Neural progenitor cell (in vitro differentiated cells): ENCODE measurements around the gene SLC16A6. TPM values are rescaled to one million over a fixed set of nuclear protein-coding genes. Genes with fewer than 3 reads are reported as not detected.
"Not testable (repeated sequence)": the region's sequence is repeated elsewhere in the genome, so short reads cannot be mapped to it uniquely, and the experiment has no call there.

Experiments
- DNase-seq: peaks from one replicate; pipeline ENCODE4 v3.0.0-alpha.2; 2016; ENCODE audit warnings: low spot score
- H2AFZ ChIP-seq: fragments of 200-600 bp; sonication (generic); replicated peaks from 2 replicates; pipeline ENCODE4 v1.6.1; 2016; ENCODE audit warnings: antibody characterized with exemption
- H3F3A ChIP-seq: fragments of 200-600 bp; sonication (generic); 2 replicates; pipeline ENCODE4 v1.6.1; 2016; ENCODE audit warnings: antibody characterized with exemption, low read depth
- H3K27ac ChIP-seq: fragments of 200-600 bp; sonication (generic); 2 replicates; pipeline ENCODE4 v1.5.1; 2016; ENCODE audit warnings: mild to moderate bottlenecking
- H3K27me3 ChIP-seq: fragments of 200-600 bp; sonication (generic); 2 replicates; pipeline ENCODE4 v1.6.1; 2016; ENCODE audit warnings: mild to moderate bottlenecking, moderate library complexity
- H3K36me3 ChIP-seq: fragments of 200-600 bp; sonication (generic); 2 replicates; pipeline ENCODE4 v1.5.1; 2016
- H3K4me1 ChIP-seq: fragments of 200-600 bp; sonication (generic); 2 replicates; pipeline ENCODE4 v1.6.1; 2016; ENCODE audit warnings: mixed run types
- H3K4me2 ChIP-seq: fragments of 200-600 bp; sonication (generic); 2 replicates; pipeline ENCODE4 v1.6.1; 2016
- H3K4me3 ChIP-seq: fragments of 200-600 bp; sonication (generic); 2 replicates; pipeline ENCODE4 v1.5.1; 2016
- H3K79me2 ChIP-seq: fragments of 200-600 bp; sonication (generic); 2 replicates; pipeline ENCODE4 v1.6.1; 2016; ENCODE audit warnings: low read depth
- H3K9ac ChIP-seq: fragments of 200-600 bp; sonication (generic); 2 replicates; pipeline ENCODE4 v1.6.1; 2016
- H3K9me3 ChIP-seq: fragments of 200-600 bp; sonication (generic); 2 replicates; pipeline ENCODE4 v1.5.1; 2016; ENCODE audit warnings: low read depth
- H4K20me1 ChIP-seq: fragments of 200-600 bp; sonication (generic); 2 replicates; pipeline ENCODE4 v1.6.1; 2016; ENCODE audit warnings: low read depth
- H3K27ac Mint-ChIP-seq: 3 replicates; pipeline ENCODE4 v1.8.0; 2021; ENCODE audit warnings: mixed read lengths
- H3K27me3 Mint-ChIP-seq: 2 replicates; pipeline ENCODE4 v1.8.0; 2022; ENCODE audit warnings: low read depth, mild to moderate bottlenecking, inconsistent platforms, moderate library complexity, mixed read lengths; ENCODE audit not compliant: insufficient read depth
- H3K36me3 Mint-ChIP-seq: 3 replicates; pipeline ENCODE4 v1.8.0; 2021; ENCODE audit warnings: mixed read lengths
- H3K4me1 Mint-ChIP-seq: 3 replicates; pipeline ENCODE4 v1.8.0; 2021; ENCODE audit warnings: mixed read lengths
- H3K4me3 Mint-ChIP-seq: 3 replicates; pipeline ENCODE4 v1.8.0; 2021; ENCODE audit warnings: mild to moderate bottlenecking, moderate library complexity, mixed read lengths
- H3K9me3 Mint-ChIP-seq: 3 replicates; pipeline ENCODE4 v1.8.0; 2020; ENCODE audit warnings: mixed read lengths
- EZH2 ChIP-seq: fragments of 200-600 bp; sonication (generic); IDR thresholded peaks from 2 replicates; pipeline ENCODE4 v1.6.1; 2017; ENCODE audit warnings: antibody characterized with exemption, mild to moderate bottlenecking, moderate library complexity
- EZH2phosphoT487 ChIP-seq: fragments of 200-600 bp; sonication (generic); IDR thresholded peaks from 2 replicates; pipeline ENCODE4 v1.6.1; 2017; ENCODE audit warnings: antibody characterized with exemption
- total RNA-seq: library from RNA; depleted of rRNA; stranded (reverse); fragments of >200 nt; gene quantifications from 2 replicates; pipeline ENCODE4 v1.2.3, GENCODE V29; 2015; ENCODE audit warnings: low replicate concordance
- TF ChIP-seq, protein P1 (sequence below): fragments of 200-600 bp; sonication (generic); IDR thresholded peaks from 2 replicates; pipeline ENCODE4 v1.5.1; 2017; ENCODE audit warnings: antibody characterized with exemption, mild to moderate bottlenecking

SLC16A6 gene
- total RNA-seq, 1 donor from 2014 or later, result 0.19 TPM

DNA sequence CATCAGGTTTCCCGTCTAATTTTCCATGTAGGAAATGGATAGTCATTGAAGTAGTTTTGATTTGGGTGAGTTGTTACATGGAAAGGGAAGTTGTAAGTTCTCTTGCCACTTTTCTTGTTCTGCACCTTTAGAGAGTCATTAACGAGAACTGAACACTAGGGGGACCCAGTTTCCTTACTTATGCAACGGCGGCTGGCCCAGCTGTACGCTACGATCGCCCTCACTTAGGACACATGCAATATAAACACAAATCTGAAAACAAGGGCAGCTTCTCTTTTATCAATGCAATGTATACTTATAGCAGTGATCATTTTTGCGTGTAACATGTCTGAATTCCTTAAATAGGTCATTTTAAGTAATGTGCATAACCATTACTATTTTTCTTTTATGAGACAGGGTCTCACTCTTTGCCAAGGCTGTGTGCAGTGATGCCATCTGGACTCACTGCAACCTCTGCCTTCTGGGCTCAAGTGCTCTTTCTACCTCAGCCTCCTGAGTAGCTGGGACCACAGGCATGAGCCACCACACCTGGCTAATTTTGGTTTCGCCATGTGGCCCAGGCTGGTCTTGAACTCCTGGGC, 27.7 kb downstream of the SLC16A6 start:
- H3K36me3 ChIP-seq, H3K4me2 ChIP-seq, H3K27ac ChIP-seq, H3K4me3 Mint-ChIP-seq, H3K36me3 Mint-ChIP-seq, H3K9ac ChIP-seq, H3K27me3 ChIP-seq, H3K9me3 Mint-ChIP-seq, H3F3A ChIP-seq, H4K20me1 ChIP-seq, H3K9me3 ChIP-seq, H3K4me1 ChIP-seq, H3K4me3 ChIP-seq, H3K79me2 ChIP-seq, H3K27me3 Mint-ChIP-seq: not testable (repeated sequence)
- peaks cover 23% of the 10 kb centered on the region for H3K4me1 Mint-ChIP-seq
- peak; percentile 42 for DNase-seq
- peak overlapping the region; percentile 12 for H3K27ac Mint-ChIP-seq
- peak overlapping the region; percentile 4 for H2AFZ ChIP-seq
- TF ChIP-seq, protein P1, sequence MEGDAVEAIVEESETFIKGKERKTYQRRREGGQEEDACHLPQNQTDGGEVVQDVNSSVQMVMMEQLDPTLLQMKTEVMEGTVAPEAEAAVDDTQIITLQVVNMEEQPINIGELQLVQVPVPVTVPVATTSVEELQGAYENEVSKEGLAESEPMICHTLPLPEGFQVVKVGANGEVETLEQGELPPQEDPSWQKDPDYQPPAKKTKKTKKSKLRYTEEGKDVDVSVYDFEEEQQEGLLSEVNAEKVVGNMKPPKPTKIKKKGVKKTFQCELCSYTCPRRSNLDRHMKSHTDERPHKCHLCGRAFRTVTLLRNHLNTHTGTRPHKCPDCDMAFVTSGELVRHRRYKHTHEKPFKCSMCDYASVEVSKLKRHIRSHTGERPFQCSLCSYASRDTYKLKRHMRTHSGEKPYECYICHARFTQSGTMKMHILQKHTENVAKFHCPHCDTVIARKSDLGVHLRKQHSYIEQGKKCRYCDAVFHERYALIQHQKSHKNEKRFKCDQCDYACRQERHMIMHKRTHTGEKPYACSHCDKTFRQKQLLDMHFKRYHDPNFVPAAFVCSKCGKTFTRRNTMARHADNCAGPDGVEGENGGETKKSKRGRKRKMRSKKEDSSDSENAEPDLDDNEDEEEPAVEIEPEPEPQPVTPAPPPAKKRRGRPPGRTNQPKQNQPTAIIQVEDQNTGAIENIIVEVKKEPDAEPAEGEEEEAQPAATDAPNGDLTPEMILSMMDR, result peak; percentile 63

DNA sequence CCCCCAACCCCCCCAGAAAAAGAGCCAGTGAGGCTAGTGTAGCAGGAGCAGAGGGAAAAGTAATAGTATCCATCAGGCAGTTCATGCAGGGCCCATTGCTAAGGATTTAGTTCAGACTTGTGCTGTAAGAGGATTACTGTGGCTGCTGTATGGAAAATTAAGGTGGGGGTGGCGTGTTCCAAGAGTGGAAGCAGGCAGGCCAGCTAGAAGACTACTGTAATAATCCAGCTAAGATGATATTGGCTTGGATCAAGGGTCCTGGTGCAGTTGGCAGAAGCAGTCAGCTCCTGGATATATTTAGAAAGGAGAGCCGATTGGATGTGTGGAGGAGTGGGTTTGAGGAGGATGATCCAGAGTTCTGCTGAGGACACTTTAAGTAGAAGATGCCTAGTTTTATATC, 28.5 kb downstream of the SLC16A6 start:
- Mint-ChIP-seq H3K4me1 (peaks cover 23% of the 10 kb centered on the region), H3K27ac (peak overlapping the region; percentile 12)
- DNase-seq, H3K4me2 ChIP-seq, H3F3A ChIP-seq, H3K27me3 ChIP-seq, H3K9me3 ChIP-seq, H3K9me3 Mint-ChIP-seq, H3K9ac ChIP-seq, H3K4me1 ChIP-seq, H3K4me3 ChIP-seq, H3K36me3 ChIP-seq, H3K79me2 ChIP-seq, H3K27ac ChIP-seq, H3K36me3 Mint-ChIP-seq, H3K27me3 Mint-ChIP-seq, H3K4me3 Mint-ChIP-seq, H4K20me1 ChIP-seq: not testable (repeated sequence)
- H2AFZ ChIP-seq, result peak overlapping the region; percentile 4

DNA sequence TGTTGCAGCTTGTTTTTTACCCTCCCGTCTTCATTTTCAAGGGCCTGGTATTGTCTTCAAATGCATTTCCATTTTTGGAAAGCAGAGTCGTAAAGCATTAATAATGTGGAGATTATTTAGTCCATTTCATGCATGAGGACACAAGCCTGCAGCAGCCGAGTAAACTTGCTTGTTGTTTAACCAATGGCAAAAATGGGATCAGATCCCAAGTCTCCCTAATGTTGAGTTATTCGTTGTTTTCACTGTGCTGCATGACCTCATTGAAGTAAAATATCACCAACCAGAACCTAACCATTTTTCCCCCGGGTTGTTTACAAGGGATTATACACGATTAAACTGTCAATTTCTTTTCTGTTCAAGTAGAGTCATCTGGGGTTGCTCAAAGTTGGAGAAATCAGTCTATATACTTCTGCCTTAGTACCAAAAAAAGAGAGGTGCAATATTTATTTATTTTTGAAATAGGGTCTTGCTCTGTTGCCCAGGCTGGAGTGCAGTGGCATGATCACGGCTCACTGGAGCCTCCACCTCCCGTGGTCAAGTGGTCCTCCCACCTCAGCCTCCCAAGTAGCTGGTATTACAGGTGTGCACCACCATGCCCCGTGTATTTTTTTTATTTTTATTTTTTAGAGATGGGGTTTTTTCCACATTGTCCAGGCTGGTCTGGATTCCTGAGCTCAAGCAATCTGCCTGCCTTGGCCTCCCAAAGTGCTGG, 30.7 kb downstream of the SLC16A6 start:
- TF ChIP-seq, protein P1, result no peak
- TF ChIP-seq EZH2phosphoT487 (no peak), EZH2 (no peak)
- peaks cover 9% of the 10 kb centered on the region for H3F3A ChIP-seq
- no peak overlapping the region for H3K27ac ChIP-seq
- Mint-ChIP-seq H3K4me3 (no peak overlapping the region), H3K27ac (no peak overlapping the region), H3K9me3 (no peaks in the 10 kb centered on the region), H3K27me3 (no peaks in the 10 kb centered on the region), H3K4me1 (peaks cover 23% of the 10 kb centered on the region), H3K36me3 (peaks cover 9% of the 10 kb centered on the region)
- no peaks in the 10 kb centered on the region for H3K4me1 ChIP-seq
- no peak overlapping the region for H3K9ac ChIP-seq
- no peaks in the 10 kb centered on the region for H3K79me2 ChIP-seq
- no peak overlapping the region for H3K4me3 ChIP-seq
- no peak overlapping the region for H2AFZ ChIP-seq
- H3K9me3 ChIP-seq, result no peaks in the 10 kb centered on the region
- DNase-seq, result no peak
- H3K4me2 ChIP-seq, result no peak overlapping the region
- H3K27me3 ChIP-seq, result peaks cover 4% of the 10 kb centered on the region
- no peaks in the 10 kb centered on the region for H3K36me3 ChIP-seq
- H4K20me1 ChIP-seq, result no peaks in the 10 kb centered on the region

- H3K79me2 ChIP-seq, H4K20me1 ChIP-seq, H3K27ac ChIP-seq, H3K4me2 ChIP-seq, H2AFZ ChIP-seq, H3K9me3 Mint-ChIP-seq, H3K27me3 Mint-ChIP-seq, H3K4me1 ChIP-seq, H3K9me3 ChIP-seq, H3K27ac Mint-ChIP-seq, DNase-seq, H3K9ac ChIP-seq, H3K27me3 ChIP-seq, H3K4me3 ChIP-seq, H3K36me3 ChIP-seq, H3F3A ChIP-seq: not testable (repeated sequence)
- H3K36me3 Mint-ChIP-seq, result peaks cover 12% of the 10 kb centered on the region
- peak overlapping the region; percentile 67 for H3K4me3 Mint-ChIP-seq
- peaks cover 23% of the 10 kb centered on the region for H3K4me1 Mint-ChIP-seq
Measured at GRCh38 chr17:68259648-68259951, 31.3 kb downstream of the SLC16A6 start.

DNA sequence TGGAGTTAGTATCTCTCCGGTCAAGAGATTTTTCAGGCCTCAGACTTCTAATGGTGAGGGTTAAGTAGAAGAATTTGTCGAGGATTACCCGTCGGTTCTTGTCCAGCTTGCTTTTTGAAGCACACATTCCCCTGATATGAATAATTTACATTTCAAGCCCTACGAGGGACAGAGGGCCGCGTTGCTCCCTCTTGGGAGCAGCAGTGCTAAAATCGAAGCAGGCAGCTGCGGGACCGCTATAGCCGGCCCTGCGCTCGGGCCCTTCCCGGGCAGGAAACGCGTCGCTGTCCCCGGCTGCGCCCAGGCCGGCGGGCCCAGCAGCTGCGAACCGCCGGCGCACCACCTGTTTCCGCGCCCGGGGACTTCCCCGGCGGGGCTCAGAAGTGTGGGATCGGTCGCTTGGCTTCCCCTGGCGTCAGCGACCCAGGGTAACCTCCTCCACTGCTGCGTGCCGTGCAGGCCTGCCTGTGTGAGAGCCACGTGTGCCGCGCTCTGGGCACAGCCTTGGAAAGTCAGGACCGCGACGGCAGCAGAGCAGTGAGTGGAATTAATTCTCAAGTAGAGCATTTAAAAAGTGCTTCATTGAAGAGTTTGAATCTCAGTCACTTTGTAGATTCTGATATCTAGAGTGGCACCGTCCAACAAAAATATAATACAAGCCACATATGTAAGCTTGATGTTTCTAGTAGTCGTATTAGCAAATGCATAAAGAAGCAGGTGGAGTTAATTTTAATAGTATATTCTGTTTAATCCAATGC, 31.9 kb downstream of the SLC16A6 start:
- H3F3A ChIP-seq, H3K27ac Mint-ChIP-seq, H3K79me2 ChIP-seq, H3K9me3 ChIP-seq, H3K27me3 ChIP-seq, H4K20me1 ChIP-seq, H3K4me2 ChIP-seq, H3K27me3 Mint-ChIP-seq, H3K9ac ChIP-seq, H3K4me3 ChIP-seq, H3K4me1 ChIP-seq, H3K27ac ChIP-seq, H3K36me3 ChIP-seq, H3K9me3 Mint-ChIP-seq: not testable (repeated sequence)
- Mint-ChIP-seq H3K4me3 (peak overlapping the region; percentile 67), H3K4me1 (peaks cover 23% of the 10 kb centered on the region), H3K36me3 (peaks cover 15% of the 10 kb centered on the region)
- peak overlapping the region; percentile 70 for H2AFZ ChIP-seq
- DNase-seq, result peak; percentile 53
